Measurements from ENCODE around the gene RABGAP1L. TPM values are rescaled to one million over a fixed set of nuclear protein-coding genes. Genes with fewer than 3 reads are reported as not detected.

Gene RABGAP1L
- total and polyA plus RNA-seq, 2 donors from 2014 or later = 16.2 to 48.5 TPM

- no peaks in the 10 kb centered on the region for H3K9me3 ChIP-seq (ENCODE audit: control insufficient read depth in 2 of 3, insufficient read depth in 1 of 3, low read length in 3 of 3)
- DNase-seq = no peak
- intact Hi-C loops (cut with DNase I) = no loop called here
- H3K4me1 ChIP-seq (ENCODE audit: control insufficient read depth in 2 of 3, insufficient read depth in 2 of 3, low read depth in 1 of 3, low read length in 3 of 3) = no peaks in the 10 kb centered on the region
- TF ChIP-seq CTCF (IDR thresholded peaks at IDR 0.05; ENCODE audit: borderline replicate concordance, extremely low read depth, insufficient read depth) = no peak
- no peaks in the 10 kb centered on the region for H3K27me3 ChIP-seq (ENCODE audit: control insufficient read depth, insufficient read depth, low read length)
- H3K36me3 ChIP-seq (ENCODE audit: control insufficient read depth in 2 of 3, insufficient read depth in 3 of 3, low read length in 3 of 3) = no peaks in the 10 kb centered on the region
- H3K27ac ChIP-seq (ENCODE audit: low read depth in 2 of 2, low read length in 2 of 2) = no peak overlapping the region
- no peak for FAIRE-seq
- no peak overlapping the region for H3K9ac ChIP-seq (ENCODE audit: low read length in 3 of 3)
- H3K4me3 ChIP-seq (ENCODE audit: low read length in 3 of 3) = no peak overlapping the region
Measured at GRCh38 chr1:174344162-174344561, 184.8 kb downstream of the RABGAP1L start.

- Histone ChIP-seq H3K4me1 (ENCODE audit: control insufficient read depth in 2 of 3, insufficient read depth in 2 of 3, low read depth in 1 of 3, low read length in 3 of 3) (no peaks in the 10 kb centered on the region), H3K27ac (ENCODE audit: low read depth in 2 of 2, low read length in 2 of 2) (no peak overlapping the region), H3K36me3 (ENCODE audit: control insufficient read depth in 2 of 3, insufficient read depth in 3 of 3, low read length in 3 of 3) (no peaks in the 10 kb centered on the region), H3K27me3 (ENCODE audit: control insufficient read depth, insufficient read depth, low read length) (no peaks in the 10 kb centered on the region), H3K4me3 (ENCODE audit: low read length in 3 of 3) (no peak overlapping the region), H3K9ac (ENCODE audit: low read length in 3 of 3) (no peak overlapping the region), H3K9me3 (ENCODE audit: control insufficient read depth in 2 of 3, insufficient read depth in 1 of 3, low read length in 3 of 3) (no peaks in the 10 kb centered on the region)
- no peak for FAIRE-seq
- intact Hi-C loops (cut with DNase I) = no loop called here
- no peak for TF ChIP-seq CTCF (IDR thresholded peaks at IDR 0.05; ENCODE audit: borderline replicate concordance, extremely low read depth, insufficient read depth)
- no peak for DNase-seq
Measured at GRCh38 chr1:174352117-174352516, 192.8 kb downstream of the RABGAP1L start.

- Histone ChIP-seq H3K27ac (ENCODE audit: low read depth in 2 of 2, low read length in 2 of 2) (no peak overlapping the region), H3K9me3 (ENCODE audit: control insufficient read depth in 2 of 3, insufficient read depth in 1 of 3, low read length in 3 of 3) (no peaks in the 10 kb centered on the region), H3K4me1 (ENCODE audit: control insufficient read depth in 2 of 3, insufficient read depth in 2 of 3, low read depth in 1 of 3, low read length in 3 of 3) (no peaks in the 10 kb centered on the region), H3K27me3 (ENCODE audit: control insufficient read depth, insufficient read depth, low read length) (no peaks in the 10 kb centered on the region), H3K9ac (ENCODE audit: low read length in 3 of 3) (no peak overlapping the region), H3K4me3 (ENCODE audit: low read length in 3 of 3) (no peak overlapping the region), H3K36me3 (ENCODE audit: control insufficient read depth in 2 of 3, insufficient read depth in 3 of 3, low read length in 3 of 3) (no peaks in the 10 kb centered on the region)
- DNase-seq = no peak
- no peak for FAIRE-seq
- no peak for TF ChIP-seq CTCF (IDR thresholded peaks at IDR 0.05; ENCODE audit: borderline replicate concordance, extremely low read depth, insufficient read depth)
- intact Hi-C loops (cut with DNase I) = no loop called here
Measured at GRCh38 chr1:174352883-174353608, 193.7 kb downstream of the RABGAP1L start.

GRCh38 chr1:174358344-174358743 is 199.0 kb downstream of the RABGAP1L start:
- Histone ChIP-seq H3K27me3 (ENCODE audit: control insufficient read depth, insufficient read depth, low read length) (no peaks in the 10 kb centered on the region), H3K9ac (ENCODE audit: low read length in 3 of 3) (no peak overlapping the region), H3K4me1 (ENCODE audit: control insufficient read depth in 2 of 3, insufficient read depth in 2 of 3, low read depth in 1 of 3, low read length in 3 of 3) (no peaks in the 10 kb centered on the region), H3K27ac (ENCODE audit: low read depth in 2 of 2, low read length in 2 of 2) (no peak overlapping the region), H3K36me3 (ENCODE audit: control insufficient read depth in 2 of 3, insufficient read depth in 3 of 3, low read length in 3 of 3) (no peaks in the 10 kb centered on the region), H3K4me3 (ENCODE audit: low read length in 3 of 3) (no peak overlapping the region), H3K9me3 (ENCODE audit: control insufficient read depth in 2 of 3, insufficient read depth in 1 of 3, low read length in 3 of 3) (no peaks in the 10 kb centered on the region)
- no peak for DNase-seq
- TF ChIP-seq CTCF (IDR thresholded peaks at IDR 0.05; ENCODE audit: borderline replicate concordance, extremely low read depth, insufficient read depth) = no peak
- FAIRE-seq = no peak
- intact Hi-C loops (cut with DNase I) = no loop called here
